Activated CD8-positive, alpha-beta memory T cell treated with anti-CD3 and anti-CD28 coated beads for 4 hours (primary cell): ENCODE data around the gene CDR2L.
"Not testable (repeated sequence)": the region's sequence is repeated elsewhere in the genome, so short reads cannot be mapped to it uniquely, and the experiment has no call there.

ENCODE experiments used
- DNase-seq, 2 donors: peaks; one replicate each; pipeline ENCODE4 v3.0.0-alpha.2; 2020; ENCODE audit warnings: low read depth in 2 of 2

The CDR2L gene

DNA sequence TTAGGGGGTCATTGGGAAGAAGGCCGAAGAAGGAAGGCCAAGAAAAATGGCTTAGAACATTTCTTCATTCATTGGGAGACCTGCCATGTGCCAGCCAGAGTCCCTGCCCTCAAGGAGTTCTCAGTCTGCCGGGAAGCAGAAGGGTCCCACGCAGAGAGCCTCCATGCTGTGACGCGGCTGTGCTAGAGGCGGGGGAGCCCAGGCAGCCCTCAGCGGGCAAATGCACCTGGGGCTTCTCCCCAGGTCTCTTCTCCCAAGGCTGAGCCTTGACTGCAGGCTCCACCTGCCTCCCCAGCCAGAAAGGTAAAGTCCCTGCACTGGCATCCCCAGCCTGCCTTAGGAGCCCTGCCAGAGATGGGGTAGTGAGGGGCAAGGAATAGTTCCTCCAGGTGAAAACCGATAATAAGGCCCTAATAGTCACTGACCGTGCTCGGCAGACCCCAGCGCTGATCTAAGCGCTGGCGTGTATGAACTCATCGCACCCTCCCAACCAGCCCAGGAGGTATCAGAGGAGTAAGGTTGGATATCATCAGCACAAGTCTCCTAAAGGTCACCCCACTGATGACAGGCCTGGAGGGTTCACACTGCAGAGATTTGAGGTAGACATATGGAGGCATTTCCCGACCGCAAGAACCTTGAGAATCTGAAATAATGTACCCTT lies 6.0 kb upstream of the CDR2L start:
- no peak for DNase-seq

DNA sequence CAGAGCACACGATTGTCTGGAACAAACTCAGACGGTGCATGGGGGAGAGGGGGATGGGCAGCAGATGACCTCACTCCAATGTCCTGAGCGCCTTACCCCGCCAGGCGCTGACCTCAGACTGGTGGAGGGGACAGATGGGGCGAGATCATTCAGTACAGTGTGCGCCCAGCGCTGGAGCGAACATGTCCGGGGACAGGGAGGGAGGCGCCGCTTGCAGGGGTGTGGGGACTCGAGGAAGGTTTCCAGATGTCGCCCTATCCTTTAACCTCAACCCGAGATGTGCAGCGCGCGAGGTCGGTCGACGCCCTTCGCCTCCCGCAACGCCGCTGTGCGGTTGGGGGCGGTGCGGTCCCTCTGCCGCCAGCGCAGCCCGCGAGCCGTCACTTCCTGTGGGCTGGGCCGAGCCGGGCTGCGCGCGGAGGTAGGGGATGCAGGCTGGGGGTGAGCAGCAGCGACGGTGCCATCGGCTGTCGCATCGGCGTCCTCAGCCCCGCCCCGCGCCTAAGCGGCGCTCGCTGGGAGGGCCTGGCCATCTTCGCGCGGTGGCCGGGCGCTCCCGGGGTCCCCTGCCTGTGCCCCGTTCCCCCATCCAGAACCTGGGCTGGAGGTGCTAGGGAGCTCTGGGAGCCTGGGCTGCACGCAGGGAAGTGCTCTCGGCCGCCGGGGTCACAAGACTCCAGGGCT lies 5.3 kb upstream of the CDR2L start:
- DNase-seq = peak; percentile 51 to 53

DNA sequence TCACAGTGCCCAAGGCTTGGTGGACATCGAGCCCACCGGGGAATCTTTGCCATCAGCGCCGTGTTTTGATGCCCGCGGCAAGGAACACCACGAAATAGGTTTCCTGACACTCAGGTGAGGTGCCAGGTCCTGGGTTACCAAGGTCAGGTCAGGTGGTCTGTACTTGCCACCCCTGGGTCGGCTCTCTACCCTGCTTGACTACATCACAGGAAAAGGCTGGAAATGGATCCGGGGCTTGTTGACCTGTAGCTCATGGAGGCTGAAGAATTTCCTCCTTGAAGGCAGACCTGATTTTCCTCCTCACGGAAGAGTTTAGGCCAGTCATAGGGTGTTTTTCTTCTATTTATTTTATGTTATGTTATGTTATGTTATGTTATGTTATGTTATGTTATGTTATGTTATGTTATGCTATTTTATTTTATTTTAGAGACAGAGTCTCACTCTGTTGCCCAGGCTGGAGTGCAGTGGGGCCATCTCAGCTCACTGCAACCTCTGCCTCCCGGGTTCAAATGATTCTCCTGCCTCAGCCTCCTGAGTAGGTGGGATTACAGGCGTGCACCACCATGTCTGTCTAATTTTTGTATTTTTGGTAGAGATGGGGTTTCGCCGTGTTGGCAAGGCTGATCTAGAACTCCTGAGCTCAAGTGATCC lies 4.6 kb upstream of the CDR2L start:
- DNase-seq = not testable (repeated sequence)

DNA sequence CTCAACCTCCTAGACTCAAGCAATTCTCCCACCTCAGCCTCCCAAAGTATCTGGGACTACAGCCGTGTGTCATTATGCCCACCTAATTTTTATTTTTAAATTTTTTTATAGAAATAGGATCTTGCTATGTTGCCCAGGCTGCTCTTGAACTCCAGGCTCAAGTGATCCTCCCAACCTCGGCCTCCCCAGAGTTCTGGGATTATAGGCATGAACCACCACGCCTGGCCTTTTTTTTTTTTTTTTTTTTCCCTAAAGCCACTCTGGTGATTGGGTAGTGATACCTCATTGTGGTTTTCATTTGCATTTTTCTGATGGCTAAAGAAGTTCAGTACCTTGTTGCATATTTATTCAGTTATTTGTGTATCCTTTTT lies 1.2 kb upstream of the CDR2L start:
- no peak for DNase-seq

DNA sequence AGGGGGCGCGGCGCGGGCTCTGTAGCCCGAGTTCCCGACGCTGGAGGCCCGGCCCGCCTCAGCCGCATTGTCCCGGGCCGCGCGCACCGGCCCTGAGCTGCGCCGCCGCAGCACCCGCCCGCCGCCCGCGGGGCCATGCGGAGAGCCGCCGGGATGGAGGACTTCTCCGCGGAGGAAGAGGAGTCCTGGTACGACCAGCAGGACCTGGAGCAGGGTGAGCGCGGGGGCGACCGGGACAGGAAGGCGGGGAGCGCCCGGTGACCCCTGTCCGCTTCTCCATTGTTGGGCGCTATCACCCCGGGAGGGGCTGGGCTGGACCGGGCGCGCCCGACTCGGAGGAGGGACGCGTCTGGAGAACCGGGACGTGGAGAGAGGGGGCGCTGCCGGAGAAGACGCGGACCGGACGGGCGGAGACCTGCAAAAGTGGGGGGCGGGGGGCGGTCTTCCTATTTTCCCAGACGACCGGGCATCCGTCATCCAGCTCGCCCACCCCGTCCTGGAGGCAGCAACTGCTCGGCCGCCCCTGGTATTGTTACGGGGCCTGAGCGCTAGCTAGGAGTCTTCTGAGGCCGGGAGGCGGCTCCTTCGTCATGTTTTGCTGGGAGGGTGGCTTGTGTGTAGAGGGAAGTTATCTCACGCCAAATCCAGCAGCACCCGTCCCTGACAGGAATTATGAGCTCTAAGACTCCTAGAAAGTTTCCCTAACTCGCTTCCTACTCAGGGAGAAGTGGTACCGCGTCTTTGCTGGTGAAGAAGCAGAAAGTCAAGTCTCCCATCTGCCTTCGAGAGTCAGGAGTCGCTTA lies 678 bp downstream of the CDR2L start:
- DNase-seq = no peak

DNA sequence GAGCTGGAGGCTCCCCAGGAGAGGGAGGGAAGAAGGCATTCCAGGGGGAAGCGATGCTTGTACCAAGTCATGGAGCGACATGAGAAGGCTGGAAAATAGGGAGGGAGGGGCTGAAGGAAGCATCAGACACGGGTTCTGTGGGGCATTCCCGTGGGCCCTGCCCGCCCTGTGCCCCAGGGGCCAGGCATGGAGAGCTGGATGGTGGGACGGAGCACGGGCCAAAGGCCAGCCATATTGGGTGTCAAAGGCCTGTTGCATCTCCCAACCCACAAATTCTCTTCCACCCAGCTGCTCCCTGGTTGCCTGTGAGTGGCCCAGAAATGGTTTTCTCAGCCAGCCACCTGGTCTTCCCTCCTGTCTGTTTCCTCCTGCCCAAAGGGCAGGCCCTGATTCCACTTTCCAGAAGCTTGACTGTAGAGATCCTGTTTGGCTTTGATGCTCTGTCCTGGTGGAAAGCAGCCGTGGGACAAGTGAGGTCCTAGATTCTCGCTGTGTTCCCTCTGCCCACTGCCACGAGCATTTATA lies 3.2 kb downstream of the CDR2L start:
- no peak for DNase-seq

DNA sequence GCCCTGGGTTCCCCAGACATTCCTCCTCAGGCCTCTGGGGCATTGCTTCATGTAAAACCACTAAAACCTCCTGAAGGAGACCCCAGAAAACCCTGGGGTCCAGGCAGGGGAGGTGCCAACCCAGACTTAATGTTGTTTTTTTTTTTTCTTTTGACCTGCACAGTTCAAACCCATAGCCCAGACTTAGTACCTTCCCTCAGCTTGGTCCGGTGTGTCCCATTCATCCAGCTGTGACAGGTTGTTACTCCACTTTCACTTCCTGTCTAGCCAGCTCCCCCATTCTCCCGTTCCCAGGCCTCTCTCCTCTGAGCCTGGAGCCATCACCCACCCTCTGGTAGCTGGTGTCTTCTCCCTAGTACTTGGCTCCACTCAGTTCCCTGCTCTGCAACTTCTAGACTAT lies 4.8 kb downstream of the CDR2L start:
- DNase-seq = no peak

DNA sequence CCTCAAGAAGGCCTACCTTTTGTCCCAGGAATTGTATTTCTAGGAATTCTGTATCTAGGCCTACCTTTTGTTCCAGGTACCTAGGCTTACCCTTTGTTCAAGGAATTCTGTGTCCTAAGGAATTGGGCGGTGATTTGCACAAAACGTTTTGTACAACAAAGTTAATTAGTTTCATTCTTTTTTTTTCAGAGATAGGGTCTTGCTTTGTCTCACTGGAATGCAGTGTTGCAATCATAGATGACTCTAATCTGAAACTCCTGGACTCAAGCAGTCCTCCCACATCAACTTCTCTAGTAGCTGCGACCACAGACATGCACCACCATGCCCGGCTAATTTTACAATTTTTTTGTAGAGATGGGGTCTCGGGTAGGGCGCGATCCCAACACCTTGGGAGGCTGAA lies 7.0 kb downstream of the CDR2L start:
- no peak for DNase-seq

DNA sequence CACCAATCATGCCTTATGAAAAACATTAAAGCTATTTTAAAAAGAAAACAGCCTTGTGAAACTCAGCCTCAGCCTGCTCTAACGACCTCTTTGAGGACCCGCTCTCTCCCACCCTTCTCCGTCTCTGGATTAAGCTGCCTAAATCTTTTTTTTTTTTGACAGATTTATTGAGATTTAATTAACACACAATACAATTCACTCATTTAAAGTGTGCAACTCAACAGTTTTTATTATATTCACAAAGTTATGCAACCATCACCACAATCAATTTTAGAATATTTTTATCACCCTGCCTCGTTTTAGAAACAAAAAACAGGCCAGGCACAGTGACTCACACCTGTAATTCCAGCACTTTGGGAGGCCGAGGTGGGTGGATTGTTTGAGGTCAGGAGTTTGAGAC lies 8.4 kb downstream of the CDR2L start:
- no peak for DNase-seq

DNA sequence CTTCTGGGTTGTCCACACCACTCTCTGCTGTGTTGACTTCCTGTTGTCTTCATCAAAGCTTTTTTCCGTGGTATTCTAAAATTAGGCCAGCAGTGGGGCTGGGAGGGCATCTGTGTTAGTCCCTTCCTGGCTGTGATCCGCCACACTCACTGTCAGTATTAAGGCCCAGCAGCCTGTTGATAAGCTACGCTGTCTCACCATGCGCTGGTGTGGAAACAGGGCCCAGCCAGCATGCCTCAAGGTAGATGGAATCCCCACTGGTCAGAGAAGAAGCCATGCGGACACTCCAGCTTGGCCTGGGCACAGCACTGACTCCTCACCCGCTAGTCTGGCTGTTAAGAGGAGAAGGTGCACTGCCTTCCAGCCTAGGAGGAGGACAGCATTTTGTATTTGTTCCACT lies 11.4 kb downstream of the CDR2L start:
- DNase-seq = no peak

DNA sequence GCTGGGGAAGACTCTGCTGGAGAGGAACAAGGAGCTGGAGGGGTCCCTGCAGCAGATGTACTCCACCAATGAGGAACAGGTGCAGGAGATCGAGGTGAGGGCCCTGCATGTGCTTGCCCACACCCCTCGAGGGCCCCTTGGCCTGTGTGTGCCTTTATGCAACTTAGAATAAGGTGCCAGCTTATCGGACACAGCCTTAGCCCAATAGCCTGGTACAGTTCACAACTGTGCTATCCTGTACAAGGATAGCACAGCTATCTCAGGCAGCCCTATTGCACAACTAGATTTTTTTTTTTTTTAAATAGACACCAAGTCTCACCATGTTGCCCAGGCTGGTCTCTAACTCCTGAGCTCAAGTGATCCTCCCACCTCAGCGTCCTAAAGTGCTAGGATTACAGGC lies 12.1 kb downstream of the CDR2L start:
- no peak for DNase-seq

DNA sequence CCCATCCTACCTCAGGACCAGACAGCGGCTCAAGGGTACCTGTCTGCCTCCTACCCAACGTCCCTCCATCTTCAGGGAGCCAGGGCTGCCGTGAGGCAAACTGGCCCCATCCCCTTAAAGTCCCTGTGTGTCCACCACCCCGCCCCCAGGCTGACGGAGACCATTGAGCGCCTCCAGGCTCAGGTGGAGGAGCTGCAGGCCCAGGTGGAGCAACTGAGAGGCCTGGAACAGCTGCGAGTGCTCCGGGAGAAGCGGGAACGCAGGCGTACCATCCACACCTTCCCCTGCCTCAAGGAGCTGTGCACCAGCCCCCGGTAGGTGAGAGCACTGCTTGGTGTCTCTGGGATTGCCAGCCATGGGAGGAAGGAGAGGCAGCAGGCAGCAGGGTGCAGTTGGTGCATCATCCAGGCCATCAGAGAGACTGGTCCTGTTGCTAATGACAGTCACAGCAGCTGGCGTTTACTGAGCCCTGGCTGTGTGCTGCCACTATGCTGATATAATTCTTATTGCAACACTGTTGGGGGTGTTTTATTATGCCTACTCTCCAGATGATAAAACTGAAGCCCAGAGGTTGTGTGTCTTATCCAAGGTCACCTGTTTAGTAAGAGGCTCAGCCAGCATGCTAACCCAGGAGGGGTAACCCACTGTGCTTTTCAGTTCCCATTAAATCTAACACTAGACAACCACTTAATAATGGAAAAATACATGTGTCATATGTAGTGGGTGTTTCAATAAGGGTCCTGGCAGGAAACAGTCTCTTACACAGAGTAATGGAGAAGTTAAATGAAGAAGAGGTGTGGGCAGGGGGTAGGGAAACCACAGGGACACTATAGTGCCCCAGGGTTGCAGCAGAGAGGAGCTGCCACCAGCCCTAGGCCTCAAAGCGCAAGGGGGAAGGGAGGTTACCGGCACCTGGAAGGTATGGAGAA lies 14.7 kb downstream of the CDR2L start:
- DNase-seq = no peak

DNA sequence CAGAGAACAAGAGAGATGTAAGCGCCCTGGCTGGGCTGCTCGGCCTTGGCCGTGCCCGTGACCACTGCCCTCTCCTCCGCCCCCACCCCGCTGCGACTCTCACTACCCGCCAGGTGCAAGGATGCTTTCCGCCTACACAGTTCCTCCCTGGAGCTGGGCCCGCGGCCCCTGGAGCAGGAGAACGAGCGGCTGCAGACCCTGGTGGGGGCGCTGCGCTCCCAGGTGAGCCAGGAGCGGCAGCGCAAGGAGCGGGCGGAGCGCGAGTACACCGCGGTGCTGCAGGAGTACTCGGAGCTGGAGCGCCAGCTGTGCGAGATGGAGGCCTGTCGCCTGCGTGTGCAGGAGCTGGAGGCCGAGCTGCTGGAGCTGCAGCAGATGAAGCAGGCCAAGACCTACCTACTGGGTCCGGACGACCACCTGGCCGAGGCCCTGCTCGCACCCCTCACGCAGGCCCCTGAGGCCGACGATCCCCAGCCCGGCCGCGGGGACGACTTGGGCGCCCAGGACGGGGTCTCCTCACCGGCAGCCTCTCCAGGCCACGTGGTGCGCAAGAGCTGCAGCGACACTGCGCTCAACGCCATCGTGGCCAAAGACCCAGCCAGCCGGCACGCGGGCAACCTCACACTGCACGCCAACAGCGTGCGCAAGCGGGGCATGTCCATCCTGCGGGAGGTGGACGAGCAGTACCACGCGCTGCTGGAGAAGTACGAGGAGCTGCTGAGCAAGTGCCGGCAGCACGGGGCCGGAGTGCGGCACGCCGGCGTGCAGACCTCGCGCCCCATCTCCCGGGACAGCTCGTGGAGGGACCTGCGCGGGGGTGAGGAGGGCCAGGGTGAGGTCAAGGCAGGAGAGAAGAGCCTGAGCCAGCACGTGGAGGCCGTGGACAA lies 15.9 kb downstream of the CDR2L start:
- DNase-seq = no peak

DNA sequence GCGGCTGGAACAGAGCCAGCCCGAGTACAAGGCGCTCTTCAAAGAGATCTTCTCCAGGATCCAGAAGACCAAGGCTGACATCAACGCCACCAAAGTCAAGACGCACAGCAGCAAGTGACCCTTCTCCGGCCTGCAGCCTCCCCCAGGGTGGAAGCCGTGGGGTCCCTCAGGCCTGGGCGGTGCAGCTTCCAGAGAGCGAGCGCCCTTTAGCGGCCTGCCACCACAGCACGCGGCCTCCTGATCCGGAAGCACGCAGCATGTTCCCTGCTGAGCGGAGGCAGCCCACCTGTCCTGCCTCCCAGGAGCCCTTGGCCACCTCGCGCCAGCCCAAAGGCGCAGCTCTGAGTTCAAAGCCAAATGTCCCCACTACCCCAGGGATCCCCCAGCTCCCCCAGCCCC lies 16.5 kb downstream of the CDR2L start:
- no peak for DNase-seq

DNA sequence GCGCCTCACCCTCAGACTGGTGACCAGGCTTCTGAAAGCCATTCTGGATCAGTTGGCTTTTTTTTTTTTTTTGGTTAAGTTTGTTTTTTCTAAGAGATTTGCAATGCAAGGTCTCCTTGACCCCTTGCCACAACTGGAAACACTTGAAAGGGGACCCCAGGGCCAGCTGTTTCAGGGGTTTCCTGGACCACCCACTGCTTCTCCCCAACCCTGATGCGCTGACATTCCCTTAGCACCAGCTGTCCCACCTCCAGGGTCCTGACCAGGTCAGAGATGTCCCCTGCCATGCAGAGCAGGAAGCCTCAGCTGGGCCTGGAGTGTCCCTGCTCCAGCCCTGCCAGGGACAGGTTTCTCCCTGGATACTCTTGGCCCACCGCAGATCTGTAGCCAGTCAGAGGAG lies 16.9 kb downstream of the CDR2L start:
- no peak for DNase-seq

DNA sequence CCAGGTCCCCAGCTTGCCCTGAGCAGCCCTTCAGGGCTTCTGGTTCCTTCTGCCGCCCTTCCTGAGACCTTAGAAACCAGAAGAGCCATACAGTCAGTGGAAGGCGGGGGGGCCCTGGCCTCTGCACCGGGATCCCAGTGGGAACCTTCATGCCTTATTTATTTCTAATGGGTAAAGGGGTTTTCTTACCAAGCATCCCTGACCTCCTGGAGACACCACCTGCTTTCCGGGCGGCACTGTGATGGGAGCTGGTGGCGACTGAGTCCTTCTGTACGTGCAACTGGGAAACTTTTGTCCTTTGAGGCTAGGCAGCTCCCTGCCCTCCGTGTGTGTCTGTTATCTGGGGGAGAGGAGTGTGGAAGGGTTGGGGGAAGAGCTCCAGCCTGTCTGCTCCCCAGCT lies 17.9 kb downstream of the CDR2L start:
- no peak for DNase-seq

DNA sequence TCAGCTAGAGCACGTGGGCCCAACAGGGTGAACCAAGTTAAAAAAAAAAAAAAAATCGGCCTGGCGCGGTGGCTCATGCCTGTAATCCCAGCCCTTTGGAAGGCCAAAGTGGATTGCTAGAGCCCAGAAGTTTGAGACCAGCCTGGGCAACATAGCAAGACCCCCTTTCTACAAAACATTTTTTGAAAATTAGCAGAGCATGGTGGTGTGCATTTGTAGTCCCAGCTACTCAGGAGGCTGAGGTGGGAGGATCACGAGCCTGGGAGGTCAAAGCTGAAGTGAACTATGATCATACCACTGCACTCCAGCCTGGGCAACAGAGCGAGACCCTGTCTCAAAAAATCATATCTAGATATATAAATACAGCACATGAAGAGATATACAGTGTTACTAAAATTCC lies 18.7 kb downstream of the CDR2L start:
- DNase-seq = not testable (repeated sequence)

DNA sequence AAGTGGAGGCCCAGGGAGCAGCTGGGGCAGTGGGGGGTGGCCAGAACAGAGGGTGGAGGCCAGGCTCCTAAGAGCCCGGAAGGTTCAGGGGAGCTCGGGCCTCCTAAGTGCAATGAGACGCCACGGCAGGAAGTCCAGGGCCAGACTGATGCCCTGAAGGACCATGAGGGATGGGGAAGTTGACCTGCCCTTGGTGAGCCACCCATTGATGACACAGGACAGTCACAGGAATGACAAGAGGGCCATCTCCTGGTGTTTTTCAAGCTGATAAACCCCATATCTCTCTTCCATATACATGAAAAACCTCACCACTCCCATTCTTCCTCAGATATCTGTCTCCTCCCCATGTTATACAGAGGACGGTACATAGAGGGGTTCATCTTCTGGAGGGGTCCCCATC lies 19.2 kb downstream of the CDR2L start:
- no peak for DNase-seq

DNA sequence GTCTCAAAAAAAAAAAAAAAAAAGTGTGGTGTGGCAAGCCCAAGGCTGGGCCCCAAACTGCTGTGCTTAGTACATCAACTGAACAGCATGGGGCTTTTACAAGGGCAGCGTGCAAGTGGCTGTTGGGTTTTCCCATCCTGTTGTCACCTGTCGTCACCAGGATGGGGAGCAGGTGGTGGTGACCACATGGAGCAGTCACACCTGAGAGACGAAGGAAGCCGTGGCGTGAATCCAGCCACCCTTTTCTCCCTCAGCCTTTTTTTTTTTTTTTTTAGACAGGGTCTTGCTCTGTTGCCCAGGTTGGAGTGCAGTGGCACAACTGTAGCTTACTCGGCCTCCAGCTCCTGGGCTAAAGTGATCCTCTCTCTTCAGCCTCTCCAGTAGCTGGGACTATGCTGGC lies 20.9 kb downstream of the CDR2L start:
- no peak for DNase-seq

DNA sequence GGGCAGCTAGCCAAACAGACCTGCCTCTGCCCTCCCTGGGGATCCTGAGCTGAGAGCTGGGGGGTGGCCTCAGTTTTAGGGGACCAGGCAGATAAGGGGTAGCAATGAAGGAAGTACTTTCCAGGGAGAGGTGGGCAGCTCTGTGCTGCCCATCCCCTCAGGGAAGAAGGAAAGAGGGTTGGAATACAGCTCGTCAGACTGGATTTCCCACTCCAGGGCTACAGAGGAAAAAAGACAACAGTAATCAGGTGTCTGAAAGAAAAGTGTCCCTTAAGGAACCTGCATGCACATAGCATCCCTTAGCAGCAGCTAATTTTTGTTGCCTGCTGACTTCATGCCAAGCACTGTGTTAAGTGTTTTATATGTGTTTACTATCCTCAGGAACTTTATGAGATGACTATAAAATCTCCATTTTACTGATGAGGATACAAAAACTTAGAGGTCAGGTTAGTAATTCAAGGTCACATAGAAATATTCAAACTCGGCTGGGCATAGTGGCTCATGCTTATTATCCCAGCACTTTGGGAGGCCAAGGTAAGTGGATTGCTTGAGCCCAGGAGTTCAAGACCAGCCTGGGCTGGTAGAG lies 21.8 kb downstream of the CDR2L start:
- DNase-seq = no peak
